ENCODE measurements around the gene CYGB. TPM values are rescaled to one million over a fixed set of nuclear protein-coding genes. Genes with fewer than 3 reads are reported as not detected.

Gene CYGB
- total RNA-seq = 9.9 and 11.1 TPM in 2 replicates

DNA sequence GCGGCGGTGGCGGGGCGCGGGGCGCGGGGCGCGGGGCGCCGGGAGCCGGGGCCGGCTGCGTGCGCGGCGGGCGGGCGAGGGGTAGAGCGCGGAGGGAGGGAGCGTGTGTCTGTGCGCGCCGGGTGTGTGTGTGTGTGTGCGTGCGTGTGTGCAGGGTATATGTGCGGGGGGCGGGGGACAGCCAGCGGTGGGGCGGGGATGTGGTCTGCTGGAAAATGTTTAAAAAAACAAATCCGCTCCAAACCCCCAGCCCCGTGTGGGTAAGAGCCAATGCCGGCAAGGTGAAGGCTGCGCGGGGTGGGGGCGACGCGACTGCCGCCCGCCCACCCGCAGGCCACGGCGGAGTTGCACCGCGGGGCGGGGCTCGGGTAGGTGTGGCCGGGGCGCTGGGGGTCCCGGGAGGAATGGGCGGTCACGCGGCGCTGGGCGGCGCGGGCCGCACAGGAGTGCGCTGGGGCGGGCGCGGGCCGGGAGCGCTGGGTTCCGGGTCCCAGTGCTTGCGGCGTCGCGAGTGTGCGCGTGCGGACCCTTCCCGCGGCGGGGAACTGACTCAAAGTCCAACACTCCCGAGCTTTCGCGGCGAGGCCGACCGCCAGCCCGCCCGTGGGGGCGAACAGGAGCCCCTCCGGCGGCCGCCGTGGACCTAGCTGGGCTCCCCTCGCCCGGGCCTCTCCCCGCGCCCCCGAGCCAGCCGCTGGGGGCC lies at the start of gene CYGB:
Gene CYGB, minus strand, starts transcription at position 132 of the 703 bp plus-strand sequence. CDS start 167 bp downstream, outside the sequence.

GRCh38 chr17:76585649-76586593 lies 48.4 kb upstream of the CYGB start, which contains the start of gene ST6GALNAC2:
ST6GALNAC2 (minus strand) TSS chr17:76585860; CDS start chr17:76585808, 52 bp downstream.

DNA sequence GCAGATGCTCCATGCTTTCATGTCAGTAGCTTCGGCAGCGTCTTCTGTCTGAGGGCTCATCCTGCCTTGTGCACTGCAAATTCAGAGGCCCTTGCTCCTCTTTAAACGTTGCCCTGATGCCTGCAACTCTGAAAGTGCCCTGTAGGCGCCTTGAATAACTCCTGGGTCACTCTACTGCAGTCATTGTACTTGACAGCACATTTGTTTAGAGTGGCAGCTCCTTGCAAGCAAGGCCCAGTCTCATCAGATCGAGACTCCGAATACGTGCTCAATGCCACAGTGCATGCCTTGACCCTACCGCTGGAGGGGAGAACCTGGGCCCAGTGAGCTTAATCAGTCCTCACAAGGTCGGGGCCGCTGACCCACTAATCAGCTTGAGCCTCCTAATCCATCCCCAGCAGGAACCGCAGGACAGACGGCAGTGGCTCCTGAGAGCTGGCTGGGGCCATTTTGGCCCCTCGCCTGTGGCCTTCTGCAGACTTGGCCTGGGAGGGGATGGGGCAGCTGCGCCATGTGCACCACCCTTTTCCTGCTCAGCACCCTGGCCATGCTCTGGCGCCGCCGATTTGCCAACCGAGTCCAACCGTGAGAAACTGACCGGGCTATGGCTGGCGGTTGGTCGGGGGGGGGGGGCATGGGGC lies 2.2 kb upstream of the CYGB start, which contains the start of gene PRCD:
Gene PRCD, plus strand, starts transcription at position 414 of the 641 bp plus-strand sequence. Its CDS starts 98 bp downstream, at position 512.

GRCh38 chr17:76501018-76501826 lies 36.3 kb downstream of the CYGB start, which contains the start of gene RHBDF2:
RHBDF2 (minus strand) TSS chr17:76501423; CDS start chr17:76481524, 19,899 bp downstream.

Other genes with a start within 250 kb of the CYGB start
- gene QRICH2, start 229.4 kb downstream of the CYGB start, total RNA-seq = 0.78 and 1.3 TPM in 2 replicates
- gene PRPSAP1, start 183.8 kb downstream of the CYGB start, total RNA-seq = 34.9 and 45.1 TPM in 2 replicates
- 95.6 and 114 TPM in 2 replicates for gene SPHK1, start 153.1 kb downstream of the CYGB start, total RNA-seq
- 14.8 and 19.9 TPM in 2 replicates for gene UBE2O, start 84.6 kb downstream of the CYGB start, total RNA-seq
- not detected in 2 replicates for gene AANAT, start 70.1 kb downstream of the CYGB start, total RNA-seq
- 31.3 and 39.7 TPM in 2 replicates for gene RHBDF2, start 36.3 kb downstream of the CYGB start, total RNA-seq
- 0.35 and 1.6 TPM in 2 replicates for gene PRCD, start 2.3 kb upstream of the CYGB start, total RNA-seq
- 62.2 and 86.3 TPM in 2 replicates for gene ST6GALNAC2, start 48.2 kb upstream of the CYGB start, total RNA-seq
- gene ST6GALNAC1, start 106.0 kb upstream of the CYGB start, total RNA-seq = 9.9 and 12.2 TPM in 2 replicates
- 73.4 and 101 TPM in 2 replicates for gene MXRA7, start 173.3 kb upstream of the CYGB start, total RNA-seq
- gene JMJD6, start 188.9 kb upstream of the CYGB start, total RNA-seq = 21.1 and 22.1 TPM in 2 replicates
- 30.8 and 37.0 TPM in 2 replicates for gene METTL23, start 189.1 kb upstream of the CYGB start, total RNA-seq
- gene SRSF2, start 199.6 kb upstream of the CYGB start, total RNA-seq = 301 and 303 TPM in 2 replicates
- gene MFSD11, start 200.4 kb upstream of the CYGB start, total RNA-seq = 13.1 and 15.1 TPM in 2 replicates